OCI-LY1 (cell line): ENCODE results near the gene EML2.
A peak's percentile ranks its signal among the peaks of the same experiment; 100 is the strongest.
"Not testable (repeated sequence)": the region's sequence is repeated elsewhere in the genome, so short reads cannot be mapped to it uniquely, and the experiment has no call there.

ENCODE experiments used
- H2AFZ ChIP-seq: fragments of 200-600 bp; sonication (generic), shearing (Covaris generic); 2 replicates; pipeline ENCODE4 v1.6.0; 2014; ENCODE audit warnings: antibody characterized with exemption, mild to moderate bottlenecking, low read length
- H3F3A ChIP-seq: fragments of 200-600 bp; sonication (generic), shearing (Covaris generic); 2 replicates; pipeline ENCODE4 v1.6.0; 2014; ENCODE audit warnings: mild to moderate bottlenecking, antibody characterized with exemption, low read length, moderate library complexity; ENCODE audit not compliant: insufficient read depth
- H3K27ac ChIP-seq: fragments of 200-600 bp; sonication (generic); 2 replicates; pipeline ENCODE4 v1.5.1; 2014; ENCODE audit warnings: low read length, mixed run types, mild to moderate bottlenecking, low read depth; ENCODE audit not compliant: poor library complexity, severe bottlenecking
- H3K27me3 ChIP-seq: fragments of 200-600 bp; sonication (generic); 2 replicates; pipeline ENCODE4 v1.6.0; 2014; ENCODE audit warnings: antibody characterized with exemption, mild to moderate bottlenecking, low read length, moderate library complexity; ENCODE audit not compliant: insufficient read depth
- H3K36me3 ChIP-seq: fragments of 200-600 bp; sonication (generic); 2 replicates; pipeline ENCODE4 v1.6.1; 2014; ENCODE audit warnings: mild to moderate bottlenecking, antibody characterized with exemption, low read length, moderate library complexity, mixed read lengths; ENCODE audit not compliant: insufficient read depth
- H3K4me1 ChIP-seq: fragments of 200-600 bp; sonication (generic); 2 replicates; pipeline ENCODE4 v1.5.1; 2014; ENCODE audit warnings: mild to moderate bottlenecking, low read length, moderate library complexity; ENCODE audit not compliant: insufficient read depth, severe bottlenecking
- H3K4me2 ChIP-seq: fragments of 200-600 bp; sonication (generic), shearing (Covaris generic); 2 replicates; pipeline ENCODE4 v1.6.1; 2014; ENCODE audit warnings: low read length
- H3K4me3 ChIP-seq: fragments of 200-600 bp; sonication (generic); 2 replicates; pipeline ENCODE4 v1.5.1; 2014; ENCODE audit warnings: low read length, low read depth, mild to moderate bottlenecking, mixed read lengths; ENCODE audit not compliant: poor library complexity, severe bottlenecking
- H3K79me2 ChIP-seq: fragments of 200-600 bp; shearing (Covaris generic); 2 replicates; pipeline ENCODE4 v1.6.1; 2016; ENCODE audit warnings: mixed run types, low read length, mixed read lengths; ENCODE audit not compliant: insufficient read depth
- H3K9ac ChIP-seq: fragments of 200-600 bp; sonication (generic), shearing (Covaris generic); 2 replicates; pipeline ENCODE4 v1.6.1; 2014; ENCODE audit warnings: mild to moderate bottlenecking, low read length, mixed read lengths
- H3K9me2 ChIP-seq: fragments of 200-600 bp; sonication (generic), shearing (Covaris generic); 2 replicates; pipeline ENCODE4 v1.6.1; 2014; ENCODE audit warnings: low read depth, mild to moderate bottlenecking, low read length, mixed read lengths
- H3K9me3 ChIP-seq: fragments of 200-600 bp; shearing (Covaris generic); 2 replicates; pipeline ENCODE4 v1.6.1; 2014; ENCODE audit warnings: low read length, mixed read lengths
- H4K20me1 ChIP-seq: fragments of 200-600 bp; sonication (generic), shearing (Covaris generic); 2 replicates; pipeline ENCODE4 v1.6.0; 2016; ENCODE audit warnings: mild to moderate bottlenecking, low read length; ENCODE audit not compliant: insufficient read depth
- EZH2 ChIP-seq: fragments of 200-600 bp; sonication (generic), shearing (Covaris generic); IDR thresholded peaks from 2 replicates; pipeline ENCODE4 v1.8.0; 2017; ENCODE audit warnings: borderline replicate concordance, mixed run types, mild to moderate bottlenecking, antibody characterized with exemption, low read length, moderate library complexity, mixed read lengths
- TF ChIP-seq, protein P1 (sequence below): fragments of 200-600 bp; sonication (generic), shearing (Covaris generic); IDR thresholded peaks from 2 replicates; pipeline ENCODE4 v1.5.1; 2017; ENCODE audit warnings: mild to moderate bottlenecking, antibody characterized with exemption, low read length, moderate library complexity, mixed read lengths

The EML2 gene

DNA sequence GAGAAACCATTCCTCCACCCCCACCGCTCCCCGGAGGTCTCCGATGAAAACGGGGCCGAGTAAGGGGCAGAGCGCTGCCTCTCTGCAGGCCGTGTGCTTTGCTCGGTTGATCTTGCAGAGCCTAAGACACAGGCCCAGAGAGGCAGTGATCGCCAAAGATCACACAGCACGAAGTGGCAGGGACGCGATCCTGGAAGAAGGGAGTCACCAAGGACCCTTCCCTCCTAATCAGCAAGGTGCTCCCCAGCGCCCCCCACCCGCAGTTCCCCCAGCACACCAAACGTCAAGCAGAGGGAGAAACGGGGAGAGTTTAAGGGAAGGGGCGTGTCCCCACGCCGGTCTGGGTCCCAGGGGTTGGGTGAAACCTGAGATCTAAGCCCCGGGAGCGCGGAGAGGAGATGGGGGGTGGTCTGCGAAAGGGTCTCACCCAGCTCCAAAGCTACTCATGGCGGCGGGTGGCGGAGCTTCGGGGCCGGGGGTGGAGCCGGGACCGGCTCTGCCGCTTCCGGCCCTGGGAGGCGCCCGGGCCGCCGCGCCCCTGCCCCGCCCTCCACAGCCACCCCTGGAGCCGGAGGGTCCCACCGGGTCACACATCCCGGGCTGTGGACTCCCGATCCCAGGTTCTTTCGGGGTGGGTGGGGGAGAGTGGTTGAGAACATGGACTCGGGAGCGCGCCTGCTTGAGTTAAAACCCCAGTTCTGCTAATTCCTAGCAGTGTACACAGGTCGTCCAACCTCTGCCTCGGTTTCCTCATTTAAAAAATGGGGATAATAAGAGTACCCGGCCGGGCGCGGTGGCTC lies at the start of gene EML2:
Gene EML2 (minus strand): TSS at position 468 of the 800 bp plus-strand sequence. CDS start 21 bp downstream, at position 447.
- Histone ChIP-seq H2AFZ (no peak within 1 kb of the TSS), H3K27me3 (no peaks in the 10 kb centered on the region), H3K9me3 (no peaks in the 10 kb centered on the region), H3F3A (0 out of 2 replicates have a peak, but pooled peaks cover 3% of the 10 kb centered on the region), H3K4me1 (peaks cover 49% of the 10 kb centered on the region), H4K20me1 (no peaks in the 10 kb centered on the region), H3K9me2 (no peaks in the 10 kb centered on the region), H3K4me3 (peak within 1 kb of the TSS; percentile 71), H3K36me3 (0 out of 2 replicates have a peak, but pooled peaks cover 4% of the 10 kb centered on the region), H3K27ac (peak within 1 kb of the TSS; percentile 15), H3K4me2 (peak within 1 kb of the TSS; percentile 62), H3K79me2 (no peaks in the 10 kb centered on the region), H3K9ac (peak within 1 kb of the TSS; percentile 75)
- TF ChIP-seq, protein P1, sequence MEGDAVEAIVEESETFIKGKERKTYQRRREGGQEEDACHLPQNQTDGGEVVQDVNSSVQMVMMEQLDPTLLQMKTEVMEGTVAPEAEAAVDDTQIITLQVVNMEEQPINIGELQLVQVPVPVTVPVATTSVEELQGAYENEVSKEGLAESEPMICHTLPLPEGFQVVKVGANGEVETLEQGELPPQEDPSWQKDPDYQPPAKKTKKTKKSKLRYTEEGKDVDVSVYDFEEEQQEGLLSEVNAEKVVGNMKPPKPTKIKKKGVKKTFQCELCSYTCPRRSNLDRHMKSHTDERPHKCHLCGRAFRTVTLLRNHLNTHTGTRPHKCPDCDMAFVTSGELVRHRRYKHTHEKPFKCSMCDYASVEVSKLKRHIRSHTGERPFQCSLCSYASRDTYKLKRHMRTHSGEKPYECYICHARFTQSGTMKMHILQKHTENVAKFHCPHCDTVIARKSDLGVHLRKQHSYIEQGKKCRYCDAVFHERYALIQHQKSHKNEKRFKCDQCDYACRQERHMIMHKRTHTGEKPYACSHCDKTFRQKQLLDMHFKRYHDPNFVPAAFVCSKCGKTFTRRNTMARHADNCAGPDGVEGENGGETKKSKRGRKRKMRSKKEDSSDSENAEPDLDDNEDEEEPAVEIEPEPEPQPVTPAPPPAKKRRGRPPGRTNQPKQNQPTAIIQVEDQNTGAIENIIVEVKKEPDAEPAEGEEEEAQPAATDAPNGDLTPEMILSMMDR: peak; percentile 72
- no peak for TF ChIP-seq EZH2

GRCh38 chr19:45687599-45687998 lies 48.4 kb upstream of the EML2 start:
- H3K36me3 ChIP-seq: peaks cover 58% of the 10 kb centered on the region
- H4K20me1 ChIP-seq: no peaks in the 10 kb centered on the region
- TF ChIP-seq EZH2: no peak
- TF ChIP-seq, protein P1: no peak; the same call in 1 of the 2 replicates

GRCh38 chr19:45685045-45685444 lies 45.8 kb upstream of the EML2 start:
- H3K9me2 ChIP-seq, H3K27me3 ChIP-seq, H2AFZ ChIP-seq, H4K20me1 ChIP-seq, H3K79me2 ChIP-seq, H3F3A ChIP-seq, H3K27ac ChIP-seq, H3K9me3 ChIP-seq, H3K9ac ChIP-seq, H3K4me2 ChIP-seq, H3K4me3 ChIP-seq: not testable (repeated sequence)
- peaks cover 13% of the 10 kb centered on the region for H3K4me1 ChIP-seq
- peaks cover 58% of the 10 kb centered on the region for H3K36me3 ChIP-seq

More at GRCh38 chr19:45687599-45687998, 48.4 kb upstream of the EML2 start:
- Histone ChIP-seq H3K4me3 (no peak overlapping the region), H3K27ac (no peak overlapping the region), H3K79me2 (peaks cover 11% of the 10 kb centered on the region), H3K9ac (no peak overlapping the region), H2AFZ (no peak overlapping the region), H3K27me3 (no peaks in the 10 kb centered on the region), H3K9me2 (no peaks in the 10 kb centered on the region), H3K4me2 (no peak overlapping the region), H3K4me1 (peaks cover 8% of the 10 kb centered on the region), H3K9me3 (no peaks in the 10 kb centered on the region), H3F3A (no peaks in the 10 kb centered on the region)

GRCh38 chr19:45682908-45683307 lies 43.7 kb upstream of the EML2 start:
- TF ChIP-seq, protein P1: no peak
- no peak for TF ChIP-seq EZH2
- Histone ChIP-seq H3K4me1 (peaks cover 17% of the 10 kb centered on the region), H3K27me3 (no peaks in the 10 kb centered on the region), H4K20me1 (no peaks in the 10 kb centered on the region), H3K9me2 (no peaks in the 10 kb centered on the region), H3K36me3 (peaks cover 43% of the 10 kb centered on the region), H3K9me3 (no peaks in the 10 kb centered on the region), H3F3A (no peaks in the 10 kb centered on the region), H3K9ac (no peak overlapping the region), H3K4me2 (no peak overlapping the region), H2AFZ (no peak overlapping the region), H3K4me3 (no peak overlapping the region), H3K79me2 (no peaks in the 10 kb centered on the region), H3K27ac (no peak overlapping the region)
